Liver (tissue), 9 donors: ENCODE results near the gene AADAC. TPM values are rescaled to one million over a fixed set of nuclear protein-coding genes. Genes with fewer than 3 reads are reported as not detected.

Experiments
- DNase-seq: peaks from one replicate; pipeline ENCODE4 v3.0.0-alpha.2; 2017; ENCODE audit warnings: low spot score
- H3K27ac ChIP-seq, 2 donors: one replicate each; pipeline ENCODE4 v1.7.0; 2013; ENCODE audit warnings: inconsistent platforms in 2 of 2, low read length in 2 of 2, control low read depth in 1 of 2, low read depth in 1 of 2, mild to moderate bottlenecking in 1 of 2
- H3K27me3 ChIP-seq, 4 donors: one replicate each; pipeline versions ENCODE4 v1.6.1 to v1.7.0; 2013; ENCODE audit warnings: low read length in 3 of 4, inconsistent platforms in 1 of 4, mild to moderate bottlenecking in 1 of 4, moderate library complexity in 1 of 4; ENCODE audit not compliant: control insufficient read depth in 4 of 4, insufficient read depth in 4 of 4
- H3K36me3 ChIP-seq, 4 donors: one replicate each; pipeline versions ENCODE4 v1.6.1 to v1.7.0; 2013; ENCODE audit warnings: low read length in 3 of 4, mild to moderate bottlenecking in 3 of 4, low read depth in 1 of 4, moderate library complexity in 1 of 4; ENCODE audit not compliant: control insufficient read depth in 4 of 4, insufficient read depth in 3 of 4
- H3K4me1 ChIP-seq, 4 donors: one replicate each; pipeline versions ENCODE4 v1.6.1 to v1.7.0; 2013; ENCODE audit warnings: low read length in 3 of 4, mild to moderate bottlenecking in 3 of 4, moderate library complexity in 1 of 4; ENCODE audit not compliant: control insufficient read depth in 4 of 4, insufficient read depth in 4 of 4
- H3K4me3 ChIP-seq, 3 donors: one replicate each; pipeline versions ENCODE4 v1.6.1 to v1.7.0; 2013; ENCODE audit warnings: low read length in 3 of 3, control low read depth in 1 of 3, low read depth in 1 of 3, mild to moderate bottlenecking in 1 of 3
- H3K9ac ChIP-seq, 2 donors: one replicate each; pipeline ENCODE4 v1.7.0; 2013; ENCODE audit warnings: low read length in 2 of 2, mild to moderate bottlenecking in 2 of 2, moderate library complexity in 2 of 2, control low read depth in 1 of 2, low read depth in 1 of 2
- H3K9me3 ChIP-seq, 4 donors: one replicate each; pipeline versions ENCODE4 v1.6.1 to v1.7.0; 2013; ENCODE audit warnings: low read length in 3 of 4; ENCODE audit not compliant: control insufficient read depth in 4 of 4
- ATF3 ChIP-seq: IDR thresholded peaks from 2 replicates; pipeline ENCODE4 v1.6.1; 2016; ENCODE audit warnings: antibody characterized with exemption
- CTCF ChIP-seq: fragments of 150-350 bp; IDR thresholded peaks from 2 replicates; pipeline ENCODE4 v1.5.1; 2017; ENCODE audit warnings: improper control_type of control experiment, low read depth, low read length; ENCODE audit not compliant: missing input control
- EGR1 ChIP-seq, 2 donors: IDR thresholded peaks; 2 replicates each; pipeline ENCODE4 v1.6.1; 2016 to 2018; ENCODE audit warnings: antibody characterized with exemption in 2 of 2, low read depth in 2 of 2
- FOXA1 ChIP-seq: IDR thresholded peaks from 2 replicates; pipeline ENCODE4 v1.6.1; 2016; ENCODE audit warnings: antibody characterized with exemption
- GABPA ChIP-seq, 2 donors: IDR thresholded peaks in 1 of 2; conservative IDR thresholded peaks in 1 of 2; 2 replicates each; pipeline ENCODE4 v1.6.1; 2016; ENCODE audit warnings: antibody characterized with exemption in 2 of 2, mild to moderate bottlenecking in 1 of 2, moderate library complexity in 1 of 2
- JUND ChIP-seq, 2 donors: IDR thresholded peaks; 2 replicates each; pipeline ENCODE4 v1.6.1; 2016; ENCODE audit warnings: antibody characterized with exemption in 2 of 2
- MAX ChIP-seq: IDR thresholded peaks from 2 replicates; pipeline ENCODE4 v1.6.1; 2016; ENCODE audit warnings: antibody characterized with exemption
- NR2F2 ChIP-seq: IDR thresholded peaks from 2 replicates; pipeline ENCODE4 v1.6.1; 2016; ENCODE audit warnings: antibody characterized with exemption
- RAD21 ChIP-seq, 2 donors: IDR thresholded peaks; 2 replicates each; pipeline ENCODE4 v1.6.1; 2016; ENCODE audit warnings: antibody characterized with exemption in 2 of 2, mild to moderate bottlenecking in 2 of 2
- REST ChIP-seq: IDR thresholded peaks from 2 replicates; pipeline ENCODE4 v1.6.1; 2016; ENCODE audit warnings: antibody characterized with exemption, mild to moderate bottlenecking
- RXRA ChIP-seq, 2 donors: IDR thresholded peaks; 2 replicates each; pipeline ENCODE4 v1.6.1; 2017 to 2018; ENCODE audit warnings: antibody characterized with exemption in 2 of 2, mild to moderate bottlenecking in 1 of 2
- SP1 ChIP-seq: IDR thresholded peaks from 2 replicates; pipeline ENCODE4 v1.6.1; 2018; ENCODE audit warnings: antibody characterized with exemption, mild to moderate bottlenecking
- TAF1 ChIP-seq: conservative IDR thresholded peaks from 2 replicates; pipeline ENCODE4 v1.6.1; 2016; ENCODE audit warnings: antibody characterized with exemption, mild to moderate bottlenecking
- YY1 ChIP-seq: IDR thresholded peaks from 2 replicates; pipeline ENCODE4 v1.6.1; 2016; ENCODE audit warnings: antibody characterized with exemption, mild to moderate bottlenecking
- ZBTB33 ChIP-seq: IDR thresholded peaks from 2 replicates; pipeline ENCODE4 v1.6.1; 2016; ENCODE audit warnings: antibody characterized with exemption
- WGBS: extraction: QIAGEN DNeasy Blood & Tissue Kit; methylation state at CpG from one replicate; pipeline ENCODE4 v1.1.7; 2013; 5-methylcytosine and 5-hydroxymethylcytosine counted together
- polyA plus RNA-seq, 2 donors: library from polyadenylated mRNA; stranded (reverse) in 1 of 2; unstranded in 1 of 2; fragments of 200-250 nt in 1 of 2; fragments of >200 nt in 1 of 2; fragmentation: Nextera tagmentation in 1 of 2; extraction: Ambion mirVana in 1 of 2; gene quantifications; one replicate each; pipeline versions ENCODE4 v1.2.1 to v1.2.3, GENCODE V29; 2013 to 2015
- total RNA-seq, 2 donors: library from RNA; depleted of rRNA; stranded (reverse); fragments of >200 nt; gene quantifications; one replicate each; pipeline ENCODE4 v1.2.3, GENCODE V29; 2014
- donor health status: healthy.
- donor health status: healthy.
- donor health status: healthy.
- donor health status: healthy.
- donor health status: healthy.

AADAC gene
- total and polyA plus RNA-seq, 4 donors: 144 to 321 (median 281) TPM

- no peak for DNase-seq
- WGBS: 86% methylated on average over 2 of the region's 2 CpGs
- H3K4me3 ChIP-seq: no peak overlapping the region
- H3K27me3 ChIP-seq: no peaks in the 10 kb centered on the region
- no peaks in the 10 kb centered on the region for H3K36me3 ChIP-seq
- TF ChIP-seq JUND (IDR thresholded peaks at IDR 0.05) (no peak), YY1 (no peak), RXRA (IDR thresholded peaks at IDR 0.05) (no peak)
- H3K9ac ChIP-seq: no peak overlapping the region
- H3K9me3 ChIP-seq: no peaks in the 10 kb centered on the region
- no peaks in the 10 kb centered on the region for H3K4me1 ChIP-seq
- H3K27ac ChIP-seq: no peak overlapping the region
Observed at GRCh38 chr3:151800431-151800830, 13.5 kb upstream of the AADAC start.

- Histone ChIP-seq H3K27ac (no peak overlapping the region), H3K4me3 (no peak overlapping the region), H3K4me1 (no peaks in the 10 kb centered on the region), H3K27me3 (no peaks in the 10 kb centered on the region), H3K9ac (no peak overlapping the region), H3K9me3 (peaks cover 0 to 2% (median 0%) of the 10 kb centered on the region in 4 donors), H3K36me3 (no peaks in the 10 kb centered on the region)
- DNase-seq: no peak
- 60% methylated on average over 1 of the region's 1 CpG for WGBS
- TF ChIP-seq RAD21 (IDR thresholded peaks at IDR 0.05) (no peak), MAX (no peak), REST (no peak), SP1 (no peak), FOXA1 (no peak), NR2F2 (no peak)
Observed at GRCh38 chr3:151804267-151804666, 9.6 kb upstream of the AADAC start.

- H3K9me3 ChIP-seq: peaks cover 0 to 2% (median 0%) of the 10 kb centered on the region in 4 donors
- no peaks in the 10 kb centered on the region for H3K4me1 ChIP-seq
- WGBS: 93% methylated on average over 15 of the region's 15 CpGs
- H3K36me3 ChIP-seq: no peaks in the 10 kb centered on the region
- no peak for DNase-seq
- no peak overlapping the region for H3K4me3 ChIP-seq
- H3K9ac ChIP-seq: no peak overlapping the region
- no peaks in the 10 kb centered on the region for H3K27me3 ChIP-seq
- no peak for TF ChIP-seq TAF1
- no peak for TF ChIP-seq EGR1 (IDR thresholded peaks at IDR 0.05; ENCODE audit: low read depth in 2 of 2)
- TF ChIP-seq ZBTB33: no peak
- no peak for TF ChIP-seq CTCF
- TF ChIP-seq NR2F2: no peak
- no peak for TF ChIP-seq REST
- no peak for TF ChIP-seq GABPA (IDR thresholded peaks at IDR 0.05 in 1 of 2, conservative IDR thresholded peaks at IDR 0.05 in 1 of 2)
- TF ChIP-seq YY1: no peak
- no peak for TF ChIP-seq ATF3
- TF ChIP-seq FOXA1: no peak
- no peak overlapping the region for H3K27ac ChIP-seq
Observed at GRCh38 chr3:151806838-151807237, 7.1 kb upstream of the AADAC start.
